ENCODE measurements around the gene KIF3B.
A peak's percentile ranks its signal among the peaks of the same experiment; 100 is the strongest.
"Not testable (repeated sequence)": the region's sequence is repeated elsewhere in the genome, so short reads cannot be mapped to it uniquely, and the experiment has no call there.

KIF3B gene

GRCh38 chr20:32296819-32297420, 19.5 kb downstream of the KIF3B start:
- ATAC-seq: no peak

DNA sequence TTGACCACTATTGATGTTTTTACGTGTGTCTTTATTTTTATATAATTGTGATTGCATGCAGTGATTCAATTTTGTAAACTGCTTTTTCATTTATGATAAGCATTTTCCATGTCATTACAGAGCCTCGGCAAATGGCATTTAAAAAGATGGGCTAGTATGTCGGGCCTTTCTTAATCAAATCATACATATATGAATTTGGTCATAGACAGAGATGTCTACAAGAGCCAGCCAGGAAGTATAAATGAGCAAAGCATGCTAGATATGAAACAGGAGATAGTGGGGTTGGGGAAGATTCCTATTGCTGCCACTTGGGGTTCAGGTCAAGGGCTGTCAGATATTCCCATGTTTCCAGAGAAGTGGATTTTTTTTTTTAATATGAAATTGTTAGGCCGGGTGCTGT, 20.0 kb downstream of the KIF3B start:
- peak; percentile 28 to 59 for ATAC-seq

DNA sequence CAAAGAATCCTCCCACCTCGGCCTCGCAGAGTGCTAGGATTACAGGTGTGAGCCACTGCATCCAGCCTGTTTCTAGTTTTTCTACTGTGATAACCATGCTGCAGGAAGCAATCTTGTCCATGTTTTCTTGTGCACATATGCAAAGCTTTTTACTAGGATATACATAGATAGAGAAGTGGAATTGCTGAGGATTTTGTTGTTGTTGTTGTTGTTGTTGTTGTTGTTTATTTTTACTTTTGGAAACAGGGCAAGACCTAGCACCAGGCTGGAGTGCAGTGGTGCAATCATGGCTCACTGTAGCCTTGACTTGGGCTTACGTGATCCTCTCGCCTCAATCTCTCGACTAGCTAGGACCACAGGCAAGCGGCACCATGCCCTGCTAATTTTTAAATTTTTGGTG, 23.2 kb downstream of the KIF3B start:
- ATAC-seq: no peak

DNA sequence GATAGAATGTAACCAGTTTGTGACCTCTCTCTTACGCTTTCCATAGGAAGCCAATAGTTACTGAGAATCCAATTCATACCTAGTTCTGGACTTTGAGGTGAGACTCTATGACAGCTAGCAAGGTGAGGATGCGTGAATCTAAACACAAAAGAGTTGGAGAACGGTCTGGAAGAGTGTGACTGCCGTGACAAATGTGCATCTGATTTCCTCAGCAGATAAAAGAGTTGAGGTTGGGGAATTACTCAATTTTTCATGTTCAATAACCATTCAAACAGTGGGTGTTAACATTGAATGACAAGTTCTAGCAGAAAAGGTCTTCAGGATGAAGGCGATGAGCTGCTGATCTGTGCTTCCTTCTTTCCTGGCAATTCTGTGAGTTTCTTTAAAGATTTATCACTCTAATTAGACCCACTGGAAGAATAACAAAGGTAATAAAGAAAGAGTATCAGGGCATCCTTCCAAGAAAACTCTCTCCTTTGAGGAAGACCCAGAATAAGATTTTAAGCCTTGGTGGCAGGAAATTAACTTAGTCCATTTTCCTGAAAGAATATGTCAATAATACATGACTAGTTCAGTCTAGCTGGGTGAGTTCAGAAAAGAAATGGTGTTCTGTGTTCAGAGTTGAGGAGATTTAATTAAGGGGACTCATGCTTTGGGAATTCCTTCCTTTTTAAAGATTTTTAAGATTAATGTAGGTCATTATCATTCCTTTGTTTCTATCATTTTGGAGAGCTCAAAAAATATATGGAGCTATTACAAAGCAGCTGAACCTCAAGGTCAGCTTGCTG, 24.5 kb downstream of the KIF3B start:
- ATAC-seq: no peak

DNA sequence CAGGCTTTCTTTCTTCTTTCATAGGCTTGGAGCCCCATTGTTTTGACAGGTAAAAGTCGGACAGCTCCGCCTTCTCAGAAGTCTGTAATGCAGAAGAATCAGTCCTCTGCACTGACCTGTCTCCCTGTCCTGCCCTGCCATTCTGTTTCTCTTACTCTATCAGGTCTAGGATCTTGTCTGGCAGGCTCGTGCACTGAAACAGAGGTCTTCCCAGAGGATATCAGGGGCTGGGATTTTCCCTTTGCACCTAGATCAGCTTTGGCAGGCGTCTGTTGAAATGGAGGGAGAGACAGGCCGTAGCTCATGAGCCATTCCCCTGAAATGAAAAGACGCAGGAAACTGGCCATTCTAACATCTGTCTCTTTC, 25.0 kb downstream of the KIF3B start:
- ATAC-seq: no peak

DNA sequence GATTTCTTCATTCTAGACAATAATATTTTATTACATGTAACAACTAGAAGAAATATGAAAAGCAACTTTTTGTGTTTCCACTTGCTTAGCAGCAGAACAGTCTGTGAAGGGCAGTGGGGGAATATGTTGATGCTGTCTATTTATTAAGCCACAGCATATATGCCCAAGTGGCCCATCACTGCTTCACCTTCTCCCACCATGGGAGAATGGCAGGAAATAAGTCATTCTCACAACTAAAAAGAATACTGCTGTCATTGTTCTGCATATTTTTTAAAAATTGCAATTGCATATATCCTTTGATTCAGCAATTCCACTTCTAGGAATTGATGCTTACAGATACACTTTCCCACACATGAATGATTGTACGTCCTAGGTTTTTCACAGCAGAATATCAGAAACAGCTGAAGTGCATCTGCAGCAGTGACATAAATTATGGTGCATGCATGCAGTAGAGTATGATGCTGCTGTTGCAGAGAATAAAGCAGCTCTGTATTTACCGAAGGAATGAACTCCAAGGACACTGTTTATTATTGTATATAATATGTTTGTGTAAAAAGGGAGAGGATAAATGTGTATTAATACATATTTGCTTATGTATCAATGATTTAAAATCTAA, 26.8 kb downstream of the KIF3B start:
- ATAC-seq: no peak

DNA sequence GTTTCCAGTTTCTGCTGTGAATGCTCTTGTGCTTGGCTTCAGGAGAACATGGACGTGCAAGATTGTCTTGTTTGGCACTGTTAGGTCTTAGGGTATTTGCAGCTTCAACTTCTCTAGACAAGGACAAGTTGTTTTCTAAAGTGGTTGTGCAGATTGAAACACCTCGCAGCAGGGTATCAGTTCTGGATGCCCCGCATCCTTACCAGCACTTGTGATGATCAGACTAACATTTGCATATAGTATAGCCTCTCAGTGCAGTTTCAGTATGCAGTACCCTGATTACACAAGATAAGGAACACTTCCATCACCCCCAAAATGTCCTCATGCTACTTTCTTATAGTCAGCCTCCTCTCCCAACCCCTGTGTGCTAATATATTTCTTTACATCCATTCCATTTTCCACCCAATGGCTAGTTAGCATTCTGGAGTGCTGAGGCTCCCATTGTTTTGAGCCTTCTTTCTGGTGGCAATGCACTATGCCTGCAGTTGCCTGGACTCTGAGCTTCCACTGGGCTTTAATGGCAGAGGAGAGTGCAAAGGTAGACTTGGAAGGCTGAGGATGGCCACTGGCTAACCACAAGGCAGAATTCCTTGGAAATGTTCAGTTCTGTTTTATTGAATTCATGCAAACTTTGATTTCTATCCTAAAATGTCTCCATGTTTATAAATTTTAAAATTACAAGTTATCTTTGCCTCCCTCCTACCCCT, 35.4 kb downstream of the KIF3B start:
- ATAC-seq: no peak

DNA sequence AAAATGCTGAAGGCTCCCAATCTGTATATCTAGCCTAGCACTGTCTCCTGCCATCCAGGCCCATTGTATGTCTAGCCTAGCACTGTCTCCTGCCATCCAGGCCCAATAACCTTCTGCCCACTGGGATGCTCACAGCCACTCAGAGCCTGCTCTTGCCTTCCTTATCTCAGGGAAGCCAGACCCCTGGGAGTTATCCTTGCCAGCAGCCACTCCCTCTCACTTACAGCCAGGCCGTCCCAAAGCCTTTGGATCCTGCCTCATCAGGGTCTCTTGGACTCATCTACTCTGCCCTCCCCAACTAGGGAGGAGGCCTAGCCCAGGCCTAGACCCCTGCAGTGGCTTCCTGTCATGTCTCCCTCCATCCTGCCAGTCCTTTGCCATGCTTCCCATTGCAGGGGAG, 37.3 kb downstream of the KIF3B start:
- ATAC-seq: no peak

DNA sequence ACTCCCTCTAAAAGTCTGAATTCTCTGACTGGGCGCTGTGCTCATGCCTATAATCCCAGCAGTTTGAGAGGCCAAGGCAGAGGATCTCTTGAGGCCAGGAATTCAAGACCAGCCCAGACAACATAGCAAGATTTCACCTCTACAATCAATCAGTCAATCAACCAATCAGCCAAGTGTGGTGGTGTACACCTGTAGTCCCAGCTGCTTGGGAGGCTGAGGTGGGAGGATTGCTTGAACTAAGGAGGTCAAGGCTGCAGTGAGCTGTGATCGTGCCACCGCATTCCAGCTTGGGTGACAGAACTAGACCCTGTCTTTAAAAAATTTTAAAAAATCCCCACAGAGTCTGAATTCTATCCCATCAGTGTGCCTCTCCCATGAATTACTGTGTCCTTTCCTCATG, 37.9 kb downstream of the KIF3B start:
- no peak for ATAC-seq

GRCh38 chr20:32315891-32316290, 38.4 kb downstream of the KIF3B start:
- no peak for ATAC-seq

- no peak for ATAC-seq
Observed at GRCh38 chr20:32316667-32317066, 39.2 kb downstream of the KIF3B start.

- ATAC-seq: peak; percentile 32 to 58
Observed at GRCh38 chr20:32319100-32319499, 41.6 kb downstream of the KIF3B start.

- no peak for ATAC-seq
Observed at GRCh38 chr20:32320305-32320704, 42.9 kb downstream of the KIF3B start.

DNA sequence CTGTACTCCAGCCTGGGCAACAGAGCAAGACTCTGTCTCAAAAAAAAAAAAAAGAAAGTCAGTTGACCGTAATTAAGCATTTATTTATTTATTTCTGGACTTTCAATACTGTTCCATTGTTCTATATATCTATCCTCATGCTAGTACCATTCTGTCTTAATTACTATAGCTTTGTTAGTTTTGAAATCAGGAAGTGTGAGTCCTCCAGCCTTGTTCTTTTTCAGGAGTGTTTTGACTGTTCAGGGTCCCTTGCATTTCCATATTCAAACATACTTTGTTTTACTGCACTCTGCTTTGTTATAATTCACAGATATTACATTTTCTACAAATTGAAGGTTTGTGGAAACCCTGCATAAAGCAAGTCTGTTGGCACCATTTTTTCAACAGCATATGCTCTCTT, 43.9 kb downstream of the KIF3B start:
- no peak for ATAC-seq

- ATAC-seq: not testable (repeated sequence)
Observed at GRCh38 chr20:32322260-32322659, 44.8 kb downstream of the KIF3B start.

DNA sequence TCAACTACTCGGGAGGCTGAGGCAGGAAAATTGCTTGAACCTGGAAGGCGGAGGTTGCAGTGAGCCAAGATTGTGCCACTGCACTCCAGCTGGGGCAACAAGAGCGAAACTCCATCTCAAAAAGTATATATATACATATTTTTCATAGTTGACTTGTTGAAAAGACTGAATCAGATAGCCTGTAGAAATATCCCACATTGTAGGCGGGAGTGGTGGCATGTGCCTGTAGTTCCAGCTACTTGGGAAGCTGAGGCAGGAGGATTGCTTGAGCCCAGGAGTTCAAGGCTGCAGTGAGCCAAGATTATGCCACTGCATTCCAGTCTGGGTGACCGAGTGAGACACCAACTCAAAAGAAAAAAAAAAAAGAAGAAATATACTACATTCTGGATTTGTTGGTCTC, 46.3 kb downstream of the KIF3B start:
- not testable (repeated sequence) for ATAC-seq

DNA sequence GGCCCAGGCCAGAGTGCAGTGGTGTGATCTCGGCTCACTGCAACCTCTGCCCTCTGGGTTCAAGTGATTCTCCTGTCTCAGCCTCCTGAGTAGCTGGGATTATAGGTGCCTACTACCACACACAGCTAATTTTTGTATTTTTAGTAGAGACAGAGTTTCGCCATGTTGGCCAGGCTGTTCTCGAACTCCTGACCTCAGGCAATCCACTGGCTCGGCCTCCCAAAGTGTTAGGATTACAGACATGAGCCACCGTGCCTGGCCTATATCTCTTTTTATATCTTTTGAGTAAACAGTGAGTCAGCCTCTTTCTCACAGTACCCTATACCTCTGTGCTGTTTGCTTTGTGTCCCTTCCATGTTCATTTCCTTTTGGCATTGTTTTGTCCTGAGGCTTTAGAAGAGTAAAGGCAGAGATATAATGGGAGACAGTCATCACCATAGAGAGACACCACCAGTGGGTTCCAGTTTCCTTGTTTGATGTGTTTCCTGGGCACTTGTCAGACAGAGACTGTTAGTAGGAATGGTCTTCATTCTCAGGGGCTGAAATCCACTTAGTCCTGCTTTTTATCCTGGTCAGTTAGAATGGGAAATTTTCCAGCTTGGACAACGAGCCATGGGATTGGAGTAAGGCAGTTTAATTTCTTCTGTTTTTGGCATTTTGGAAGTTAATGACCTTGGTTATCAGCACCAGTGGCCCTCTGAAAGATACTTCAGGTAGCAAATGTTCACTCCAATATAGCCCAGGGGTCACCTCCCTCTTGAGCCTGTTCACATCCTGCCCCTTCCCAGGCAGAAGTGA, 48.5 kb downstream of the KIF3B start:
- ATAC-seq: peak; percentile 32 to 41

GRCh38 chr20:32326504-32326845, 49.0 kb downstream of the KIF3B start:
- peak; percentile 32 to 51 for ATAC-seq

- no peak for ATAC-seq
Observed at GRCh38 chr20:32327087-32327681, 49.7 kb downstream of the KIF3B start.

DNA sequence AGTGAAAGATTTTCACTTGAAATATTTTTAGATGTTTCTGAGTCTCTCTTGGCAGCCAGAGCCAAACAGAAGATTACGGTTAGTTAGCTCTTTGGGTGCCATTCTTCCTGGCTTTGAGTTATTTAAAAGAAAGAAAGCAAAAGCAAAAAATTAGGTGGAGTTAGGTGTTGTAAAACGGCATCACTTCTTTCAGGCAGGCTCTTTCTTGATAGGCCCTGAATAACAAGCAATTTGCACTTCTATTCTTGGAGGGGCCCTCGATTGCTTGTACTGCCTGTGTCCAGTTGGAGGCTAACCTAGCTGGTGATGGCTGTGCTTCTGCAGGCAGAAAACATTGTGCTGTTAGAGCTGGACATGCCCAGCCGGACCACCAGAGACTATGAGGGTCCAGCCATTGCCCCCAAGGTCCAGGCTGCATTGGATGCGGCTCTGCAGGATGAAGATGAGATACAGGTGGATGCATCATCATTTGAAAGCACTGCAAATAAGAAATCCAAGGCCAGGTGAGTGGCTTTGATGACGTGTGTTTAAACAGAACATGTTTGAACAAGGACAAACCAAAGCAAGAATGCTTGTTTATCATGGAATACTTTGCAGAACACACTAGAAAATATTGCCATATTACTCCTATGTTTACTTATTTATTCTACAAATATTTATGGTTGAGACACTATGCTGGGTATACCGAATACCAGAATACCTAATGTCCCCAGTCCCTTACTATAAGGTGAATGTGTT, 52.5 kb downstream of the KIF3B start:
- ATAC-seq: no peak

DNA sequence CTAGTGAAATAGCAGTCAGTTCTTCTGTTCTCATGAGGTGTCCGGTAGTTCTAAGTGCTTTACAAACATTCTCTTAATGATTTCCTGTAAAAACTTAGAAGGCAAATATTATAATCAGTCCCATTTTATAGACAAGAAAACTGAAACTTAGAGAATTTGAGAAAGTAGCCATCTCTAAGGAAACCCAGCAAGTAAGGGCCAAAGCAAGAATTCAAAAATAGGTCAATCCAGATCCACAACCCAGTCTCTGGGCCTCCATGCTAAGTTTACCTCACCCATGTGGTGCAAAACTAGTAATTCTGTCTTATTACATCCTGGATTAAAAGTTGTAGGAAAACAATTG, 53.1 kb downstream of the KIF3B start:
- ATAC-seq: no peak

DNA sequence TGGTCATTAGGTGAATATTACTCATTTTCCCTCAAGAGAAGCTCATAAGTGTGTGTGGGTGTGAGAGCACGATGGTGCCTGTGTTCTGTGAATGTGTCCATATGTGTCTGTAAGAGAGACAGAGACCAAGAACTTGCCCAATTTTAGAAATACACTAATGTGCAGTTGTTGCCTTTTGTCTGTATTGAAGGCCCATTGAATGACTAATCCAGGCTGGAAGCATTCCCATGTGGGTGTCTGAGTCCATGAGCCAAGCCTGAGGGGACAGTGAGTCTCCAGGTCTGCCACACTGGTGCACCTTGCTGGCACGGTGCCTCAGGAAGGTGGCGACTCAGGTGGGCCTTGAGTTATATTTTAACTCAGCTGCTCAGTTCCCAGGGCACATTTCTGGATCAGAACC, 55.2 kb downstream of the KIF3B start:
- ATAC-seq: peak in 1 of 2 donors; percentile 11

Measured in activated CD4-positive, CD25-positive, alpha-beta regulatory T cell treated with anti-CD3 and anti-CD28 coated beads, Interleukin-2, amount 50 U/mL, for 24 hours (primary cell).